G401.6 (cell line): ENCODE data around the gene DMXL1.
A peak's percentile ranks its signal among the peaks of the same experiment; 100 is the strongest.

Source experiments
- FAIRE-seq: peaks from 2 replicates; lab custom pipeline; 2012; peaks lifted over from hg19 to GRCh38; lab: Jason Lieb, UNC

DMXL1 gene

GRCh38 chr5:119270960-119271757 lies 200.3 kb downstream of the DMXL1 start:
- FAIRE-seq, result no peak

- FAIRE-seq, result no peak
Measured at GRCh38 chr5:119271758-119272730, 201.2 kb downstream of the DMXL1 start.

GRCh38 chr5:119273391-119273839 lies 202.5 kb downstream of the DMXL1 start:
- no peak for FAIRE-seq

GRCh38 chr5:119274030-119274766 lies 203.3 kb downstream of the DMXL1 start:
- FAIRE-seq, result no peak

GRCh38 chr5:119274767-119275130 lies 203.9 kb downstream of the DMXL1 start:
- FAIRE-seq, result no peak

- FAIRE-seq, result no peak
Measured at GRCh38 chr5:119275146-119275545, 204.3 kb downstream of the DMXL1 start.

GRCh38 chr5:119275601-119276173 lies 204.8 kb downstream of the DMXL1 start:
- FAIRE-seq, result no peak

- peak; percentile 46 for FAIRE-seq
Measured at GRCh38 chr5:119276978-119277377, 206.1 kb downstream of the DMXL1 start.

- no peak for FAIRE-seq
Measured at GRCh38 chr5:119279093-119279492, 208.2 kb downstream of the DMXL1 start.

- no peak for FAIRE-seq
Measured at GRCh38 chr5:119280380-119280779, 209.5 kb downstream of the DMXL1 start.

- no peak for FAIRE-seq
Measured at GRCh38 chr5:119282628-119283027, 211.7 kb downstream of the DMXL1 start.

GRCh38 chr5:119284031-119284430 lies 213.1 kb downstream of the DMXL1 start:
- FAIRE-seq, result no peak

GRCh38 chr5:119285070-119285916 lies 214.4 kb downstream of the DMXL1 start:
- FAIRE-seq, result no peak

- FAIRE-seq, result no peak
Measured at GRCh38 chr5:119286511-119287488, 215.9 kb downstream of the DMXL1 start.

- FAIRE-seq, result no peak
Measured at GRCh38 chr5:119287547-119288111, 216.7 kb downstream of the DMXL1 start.

- no peak for FAIRE-seq
Measured at GRCh38 chr5:119288379-119289033, 217.6 kb downstream of the DMXL1 start.

GRCh38 chr5:119289438-119290044 lies 218.7 kb downstream of the DMXL1 start:
- no peak for FAIRE-seq

GRCh38 chr5:119290161-119290569 lies 219.3 kb downstream of the DMXL1 start:
- FAIRE-seq, result no peak
